ENCODE data around the gene ITPKA. TPM values are rescaled to one million over a fixed set of nuclear protein-coding genes. Genes with fewer than 3 reads are reported as not detected.

Gene ITPKA
- polyA plus RNA-seq, 1 donor from 2014 or later: 0.20 TPM

DNA sequence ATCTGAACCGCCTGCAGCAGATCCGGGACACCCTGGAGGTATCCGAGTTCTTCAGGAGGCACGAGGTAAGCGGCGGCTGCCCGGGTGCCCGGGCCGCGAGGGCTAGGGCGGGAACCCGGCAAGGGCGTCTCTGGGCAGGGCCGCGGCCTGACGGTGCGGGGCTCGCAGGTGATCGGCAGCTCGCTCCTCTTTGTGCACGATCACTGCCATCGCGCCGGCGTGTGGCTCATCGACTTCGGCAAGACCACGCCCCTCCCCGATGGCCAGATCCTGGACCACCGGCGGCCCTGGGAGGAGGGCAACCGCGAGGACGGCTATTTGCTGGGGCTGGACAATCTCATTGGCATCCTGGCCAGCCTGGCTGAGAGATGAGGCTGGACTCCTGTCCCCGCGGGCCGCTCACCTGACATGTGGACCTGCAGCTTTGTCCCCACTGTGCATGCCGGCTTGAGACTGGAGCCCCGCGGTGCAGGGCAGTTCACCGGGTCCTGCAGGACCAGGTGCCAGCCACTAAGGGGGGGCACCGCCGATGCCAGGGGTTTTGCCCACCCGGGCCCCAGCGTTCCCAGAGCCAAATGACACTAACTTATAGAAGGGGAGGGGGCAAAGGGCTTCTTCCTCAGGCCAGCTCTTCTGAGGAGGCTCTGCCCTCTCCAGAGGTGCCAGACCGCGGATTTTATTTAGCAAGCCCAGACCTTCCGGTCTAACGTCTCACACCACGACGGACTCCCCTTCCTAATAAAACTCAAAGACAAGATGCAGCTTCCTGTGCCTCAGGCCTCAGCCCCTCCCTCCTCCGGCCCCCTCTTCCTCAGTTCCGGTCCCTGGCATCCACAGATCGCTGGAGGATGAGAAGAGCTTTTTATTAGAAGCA is 9.4 kb downstream of the ITPKA start:
- Histone ChIP-seq H3K4me3 (ENCODE audit: low read length) (peak overlapping the region; percentile 62), H3F3A (ENCODE audit: insufficient read depth, low read length, poor library complexity, severe bottlenecking) (no peaks in the 10 kb centered on the region), H3K36me3 (ENCODE audit: insufficient read depth, low read length) (no peaks in the 10 kb centered on the region), H4K20me1 (ENCODE audit: insufficient read depth) (no peaks in the 10 kb centered on the region), H3K4me2 (ENCODE audit: low read length) (no peak overlapping the region), H3K9ac (ENCODE audit: low read length) (no peak overlapping the region), H3K79me2 (replicated peaks; ENCODE audit: insufficient read depth, low read length) (no peaks in the 10 kb centered on the region), H3K27me3 (ENCODE audit: insufficient read depth, low read depth, low read length) (peaks cover 93% of the 10 kb centered on the region), H3K9me3 (ENCODE audit: low read length) (no peaks in the 10 kb centered on the region), H3K9me2 (ENCODE audit: insufficient read depth, low read length) (no peaks in the 10 kb centered on the region), H2AFZ (ENCODE audit: low read depth, low read length) (no peak overlapping the region), H3K27ac (ENCODE audit: low read length) (no peak overlapping the region)
- TF ChIP-seq, protein P1, sequence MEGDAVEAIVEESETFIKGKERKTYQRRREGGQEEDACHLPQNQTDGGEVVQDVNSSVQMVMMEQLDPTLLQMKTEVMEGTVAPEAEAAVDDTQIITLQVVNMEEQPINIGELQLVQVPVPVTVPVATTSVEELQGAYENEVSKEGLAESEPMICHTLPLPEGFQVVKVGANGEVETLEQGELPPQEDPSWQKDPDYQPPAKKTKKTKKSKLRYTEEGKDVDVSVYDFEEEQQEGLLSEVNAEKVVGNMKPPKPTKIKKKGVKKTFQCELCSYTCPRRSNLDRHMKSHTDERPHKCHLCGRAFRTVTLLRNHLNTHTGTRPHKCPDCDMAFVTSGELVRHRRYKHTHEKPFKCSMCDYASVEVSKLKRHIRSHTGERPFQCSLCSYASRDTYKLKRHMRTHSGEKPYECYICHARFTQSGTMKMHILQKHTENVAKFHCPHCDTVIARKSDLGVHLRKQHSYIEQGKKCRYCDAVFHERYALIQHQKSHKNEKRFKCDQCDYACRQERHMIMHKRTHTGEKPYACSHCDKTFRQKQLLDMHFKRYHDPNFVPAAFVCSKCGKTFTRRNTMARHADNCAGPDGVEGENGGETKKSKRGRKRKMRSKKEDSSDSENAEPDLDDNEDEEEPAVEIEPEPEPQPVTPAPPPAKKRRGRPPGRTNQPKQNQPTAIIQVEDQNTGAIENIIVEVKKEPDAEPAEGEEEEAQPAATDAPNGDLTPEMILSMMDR (IDR thresholded peaks at IDR 0.05; ENCODE audit: poor library complexity, severe bottlenecking): no peak
- TF ChIP-seq MXI1 (conservative IDR thresholded peaks at IDR 0.05; ENCODE audit: poor library complexity, severe bottlenecking): no peak
- no peak for TF ChIP-seq EP300 (conservative IDR thresholded peaks at IDR 0.05; ENCODE audit: poor library complexity, severe bottlenecking)
- no peak for TF ChIP-seq POLR2AphosphoS5 (IDR thresholded peaks at IDR 0.05)
- no peak for TF ChIP-seq TAF1 (IDR thresholded peaks at IDR 0.05; ENCODE audit: low read depth)
- no peak for TF ChIP-seq EZH2 (IDR thresholded peaks at IDR 0.05; ENCODE audit: borderline replicate concordance, insufficient read depth, low read length, poor library complexity, severe bottlenecking)
- no peak for TF ChIP-seq RAD21 (conservative IDR thresholded peaks at IDR 0.05)
- TF ChIP-seq SMC3 (conservative IDR thresholded peaks at IDR 0.05; ENCODE audit: poor library complexity): no peak
- TF ChIP-seq, protein P2, sequence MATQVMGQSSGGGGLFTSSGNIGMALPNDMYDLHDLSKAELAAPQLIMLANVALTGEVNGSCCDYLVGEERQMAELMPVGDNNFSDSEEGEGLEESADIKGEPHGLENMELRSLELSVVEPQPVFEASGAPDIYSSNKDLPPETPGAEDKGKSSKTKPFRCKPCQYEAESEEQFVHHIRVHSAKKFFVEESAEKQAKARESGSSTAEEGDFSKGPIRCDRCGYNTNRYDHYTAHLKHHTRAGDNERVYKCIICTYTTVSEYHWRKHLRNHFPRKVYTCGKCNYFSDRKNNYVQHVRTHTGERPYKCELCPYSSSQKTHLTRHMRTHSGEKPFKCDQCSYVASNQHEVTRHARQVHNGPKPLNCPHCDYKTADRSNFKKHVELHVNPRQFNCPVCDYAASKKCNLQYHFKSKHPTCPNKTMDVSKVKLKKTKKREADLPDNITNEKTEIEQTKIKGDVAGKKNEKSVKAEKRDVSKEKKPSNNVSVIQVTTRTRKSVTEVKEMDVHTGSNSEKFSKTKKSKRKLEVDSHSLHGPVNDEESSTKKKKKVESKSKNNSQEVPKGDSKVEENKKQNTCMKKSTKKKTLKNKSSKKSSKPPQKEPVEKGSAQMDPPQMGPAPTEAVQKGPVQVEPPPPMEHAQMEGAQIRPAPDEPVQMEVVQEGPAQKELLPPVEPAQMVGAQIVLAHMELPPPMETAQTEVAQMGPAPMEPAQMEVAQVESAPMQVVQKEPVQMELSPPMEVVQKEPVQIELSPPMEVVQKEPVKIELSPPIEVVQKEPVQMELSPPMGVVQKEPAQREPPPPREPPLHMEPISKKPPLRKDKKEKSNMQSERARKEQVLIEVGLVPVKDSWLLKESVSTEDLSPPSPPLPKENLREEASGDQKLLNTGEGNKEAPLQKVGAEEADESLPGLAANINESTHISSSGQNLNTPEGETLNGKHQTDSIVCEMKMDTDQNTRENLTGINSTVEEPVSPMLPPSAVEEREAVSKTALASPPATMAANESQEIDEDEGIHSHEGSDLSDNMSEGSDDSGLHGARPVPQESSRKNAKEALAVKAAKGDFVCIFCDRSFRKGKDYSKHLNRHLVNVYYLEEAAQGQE (IDR thresholded peaks at IDR 0.05; ENCODE audit: borderline replicate concordance): no peak

DNA sequence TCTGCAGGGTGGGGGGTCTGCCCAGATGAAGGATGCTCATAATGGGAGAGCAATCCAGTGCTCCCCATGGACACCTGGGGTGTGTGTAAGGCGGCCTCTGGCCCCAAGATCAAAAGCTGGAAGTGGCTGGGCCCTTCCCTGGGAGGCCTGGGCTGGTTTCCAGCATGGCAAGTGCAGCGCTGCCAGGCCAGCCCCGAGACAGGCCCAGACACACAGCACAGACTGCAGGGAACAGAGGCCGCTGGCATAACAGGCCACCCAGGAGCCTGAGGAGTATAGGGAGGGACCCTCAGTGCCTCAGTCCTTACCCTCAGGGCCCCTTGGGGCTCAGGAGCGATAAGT is 10.0 kb downstream of the ITPKA start:
- Histone ChIP-seq H3K9me3 (ENCODE audit: low read length) (no peaks in the 10 kb centered on the region), H3K9ac (ENCODE audit: low read length) (no peak overlapping the region), H4K20me1 (ENCODE audit: insufficient read depth) (no peaks in the 10 kb centered on the region), H3K27me3 (ENCODE audit: insufficient read depth, low read depth, low read length) (peaks cover 89% of the 10 kb centered on the region), H3K27ac (ENCODE audit: low read length) (no peak overlapping the region), H3F3A (ENCODE audit: insufficient read depth, low read length, poor library complexity, severe bottlenecking) (no peaks in the 10 kb centered on the region), H3K4me3 (ENCODE audit: low read length) (no peak overlapping the region), H3K9me2 (ENCODE audit: insufficient read depth, low read length) (no peaks in the 10 kb centered on the region), H3K36me3 (ENCODE audit: insufficient read depth, low read length) (no peaks in the 10 kb centered on the region), H2AFZ (ENCODE audit: low read depth, low read length) (no peak overlapping the region), H3K79me2 (replicated peaks; ENCODE audit: insufficient read depth, low read length) (no peaks in the 10 kb centered on the region), H3K4me2 (ENCODE audit: low read length) (no peak overlapping the region)
- TF ChIP-seq, protein P1 (IDR thresholded peaks at IDR 0.05; ENCODE audit: poor library complexity, severe bottlenecking): no peak
- TF ChIP-seq TAF1 (IDR thresholded peaks at IDR 0.05; ENCODE audit: low read depth) (no peak), POLR2AphosphoS5 (IDR thresholded peaks at IDR 0.05) (no peak), RAD21 (conservative IDR thresholded peaks at IDR 0.05) (no peak), MXI1 (conservative IDR thresholded peaks at IDR 0.05; ENCODE audit: poor library complexity, severe bottlenecking) (no peak), EP300 (conservative IDR thresholded peaks at IDR 0.05; ENCODE audit: poor library complexity, severe bottlenecking) (no peak)

Measured in neural cell (in vitro differentiated cells).